B cell (primary cell): ENCODE results near the gene MNAT1. TPM values are rescaled to one million over a fixed set of nuclear protein-coding genes. Genes with fewer than 3 reads are reported as not detected.

Experiments
- ATAC-seq: fragments of 200-7000 bp; cut with Tn5 transposase; one replicate; pipeline ENCODE4 v1.10.0; 2021; ENCODE audit warnings: low read depth, mild to moderate bottlenecking, moderate number of reproducible peaks, moderate library complexity
- CTCF ChIA-PET: fragments of 350-600 bp; sonication (Branson Sonifier 250); formaldehyde crosslinking; loops from one replicate; lab custom pipeline; 2021; ENCODE audit warnings: antibody characterized with exemption, inconsistent platforms; lab: Charles Lee
- POLR2A ChIA-PET: fragments of 350-600 bp; sonication (Branson Sonifier 250); formaldehyde crosslinking; loops from one replicate; lab custom pipeline; 2021; ENCODE audit warnings: antibody characterized with exemption; lab: Charles Lee
- DNase-seq: peaks from one replicate; pipeline ENCODE4 v3.0.0; 2013
- H2AFZ ChIP-seq: 2 replicates; pipeline ENCODE4 v1.6.1; 2012; ENCODE audit warnings: mild to moderate bottlenecking, low read depth, low read length; ENCODE audit not compliant: insufficient read depth, poor library complexity, severe bottlenecking
- H3K27ac ChIP-seq, 2 donors: 1 replicate in 1 of 2; 2 replicates in 1 of 2; pipeline ENCODE4 v1.5.1; 2012 to 2013; ENCODE audit warnings: low read length in 2 of 2, mild to moderate bottlenecking in 2 of 2, moderate library complexity in 1 of 2
- H3K27me3 ChIP-seq, 4 experiments: fragments of 200-600 bp in 1 of 4; sonication (generic) in 1 of 4; replicated peaks in 1 of 4; 1 replicate in 2 of 4; 2 replicates in 2 of 4; pipeline versions ENCODE4 v1.6.1 to v1.7.0; 2013 to 2016; ENCODE audit warnings: low read length in 3 of 4, mild to moderate bottlenecking in 2 of 4, mixed read lengths in 1 of 4, moderate library complexity in 1 of 4; ENCODE audit not compliant: insufficient read depth in 4 of 4, control insufficient read depth in 3 of 4; ENCODE audit errors: control extremely low read depth in 1 of 4
- H3K36me3 ChIP-seq, 2 experiments: replicated peaks in 1 of 2; 1 replicate in 1 of 2; 2 replicates in 1 of 2; pipeline versions ENCODE4 v1.6.1 to v1.7.1; 2013; ENCODE audit warnings: low read length in 1 of 2; ENCODE audit not compliant: insufficient read depth in 2 of 2, control insufficient read depth in 1 of 2; ENCODE audit errors: control extremely low read depth in 1 of 2, extremely low read depth in 1 of 2
- H3K4me1 ChIP-seq, 2 donors: fragments of 200-600 bp in 1 of 2; sonication (generic) in 1 of 2; 1 replicate in 1 of 2; 2 replicates in 1 of 2; pipeline versions ENCODE4 v1.5.1 to v1.6.1; 2013 to 2017; ENCODE audit warnings: low read length in 2 of 2; ENCODE audit not compliant: control insufficient read depth in 2 of 2, insufficient read depth in 2 of 2
- H3K4me2 ChIP-seq: replicated peaks from 2 replicates; pipeline ENCODE3; 2012; ENCODE audit warnings: mild to moderate bottlenecking, low read depth, low read length; ENCODE audit not compliant: poor library complexity, severe bottlenecking
- H3K4me3 ChIP-seq, 5 experiments: fragments of 200-600 bp in 1 of 5; sonication (generic) in 1 of 5; 1 replicate in 3 of 5; 2 replicates in 2 of 5; pipeline versions ENCODE4 v1.5.1 to v1.7.0; 2011 to 2016; ENCODE audit warnings: low read length in 4 of 5, mild to moderate bottlenecking in 4 of 5, low read depth in 2 of 5, control low read depth in 1 of 5, moderate library complexity in 1 of 5; ENCODE audit not compliant: insufficient read depth in 1 of 5; ENCODE audit errors: control extremely low read depth in 1 of 5, extremely low read depth in 1 of 5
- H3K79me2 ChIP-seq: fragments of 200-600 bp; sonication (generic); one replicate; pipeline ENCODE4 v1.6.0; 2016; ENCODE audit warnings: low read length; ENCODE audit not compliant: control insufficient read depth, insufficient read depth
- H3K9ac ChIP-seq: fragments of 200-600 bp; sonication (generic); 2 replicates; pipeline ENCODE4 v1.6.1; 2017; ENCODE audit warnings: mild to moderate bottlenecking, low read length, moderate library complexity
- H3K9me3 ChIP-seq, 3 donors: one replicate each; pipeline versions ENCODE4 v1.6.1 to v1.7.1; 2013; ENCODE audit warnings: low read length in 2 of 3; ENCODE audit not compliant: control insufficient read depth in 2 of 3, insufficient read depth in 1 of 3; ENCODE audit errors: control extremely low read depth in 1 of 3
- H4K20me1 ChIP-seq: 2 replicates; pipeline ENCODE4 v1.6.0; 2012; ENCODE audit warnings: mild to moderate bottlenecking, low read length; ENCODE audit not compliant: insufficient read depth, control insufficient read depth, poor library complexity, severe bottlenecking
- H3K27ac Mint-ChIP-seq: one replicate; pipeline ENCODE4 v1.8.0; 2021; ENCODE audit warnings: mixed read lengths
- H3K27me3 Mint-ChIP-seq: one replicate; pipeline ENCODE4 v1.8.0; 2021; ENCODE audit warnings: mixed read lengths
- H3K4me1 Mint-ChIP-seq: one replicate; pipeline ENCODE4 v1.8.0; 2021; ENCODE audit warnings: mixed read lengths
- H3K4me3 Mint-ChIP-seq: one replicate; pipeline ENCODE4 v1.8.0; 2021; ENCODE audit warnings: mixed read lengths
- H3K9me3 Mint-ChIP-seq: one replicate; pipeline ENCODE4 v1.8.0; 2022; ENCODE audit warnings: mixed read lengths; ENCODE audit not compliant: insufficient read depth
- EZH2 ChIP-seq: IDR thresholded peaks from 2 replicates; pipeline ENCODE4 v1.6.1; 2012; ENCODE audit warnings: borderline replicate concordance, low read depth, mild to moderate bottlenecking, moderate library complexity, low read length; ENCODE audit not compliant: insufficient read depth, poor library complexity, severe bottlenecking
- WGBS: methylation state at CpG from one replicate; pipeline ENCODE4 v1.1.5; 2013; ENCODE audit warnings: missing lambda C conversion rate; ENCODE audit not compliant: insufficient coverage; 5-methylcytosine and 5-hydroxymethylcytosine counted together
- intact Hi-C: fragments of 100-400 bp; cut with micrococcal nuclease; formaldehyde crosslinking; loops from one replicate; pipeline ENCODE4 v1.10.0; 2022
- polyA plus RNA-seq: library from polyadenylated mRNA; depleted of rRNA; stranded (reverse); fragments of >200 nt; gene quantifications from 2 replicates; pipeline ENCODE4 v1.2.3, GENCODE V29; 2012
- total RNA-seq, 2 donors: library from RNA; stranded (reverse); fragments of 120-200 nt in 1 of 2; gene quantifications; 1 replicate in 1 of 2; 2 replicates in 1 of 2; pipeline versions ENCODE4 v1.2.3 to v1.2.4, GENCODE V29; 2013 to 2022
- TF ChIP-seq, protein P1 (sequence below): fragments of 200-600 bp; IDR thresholded peaks from one replicate; pipeline ENCODE4 v1.8.0; 2022; ENCODE audit warnings: antibody characterized with exemption, mild to moderate bottlenecking

The MNAT1 gene
- total and polyA plus RNA-seq, 2 donors (not counting 1 experiment from before 2014, with no cell fraction given): 15.2 to 28.2 TPM

DNA sequence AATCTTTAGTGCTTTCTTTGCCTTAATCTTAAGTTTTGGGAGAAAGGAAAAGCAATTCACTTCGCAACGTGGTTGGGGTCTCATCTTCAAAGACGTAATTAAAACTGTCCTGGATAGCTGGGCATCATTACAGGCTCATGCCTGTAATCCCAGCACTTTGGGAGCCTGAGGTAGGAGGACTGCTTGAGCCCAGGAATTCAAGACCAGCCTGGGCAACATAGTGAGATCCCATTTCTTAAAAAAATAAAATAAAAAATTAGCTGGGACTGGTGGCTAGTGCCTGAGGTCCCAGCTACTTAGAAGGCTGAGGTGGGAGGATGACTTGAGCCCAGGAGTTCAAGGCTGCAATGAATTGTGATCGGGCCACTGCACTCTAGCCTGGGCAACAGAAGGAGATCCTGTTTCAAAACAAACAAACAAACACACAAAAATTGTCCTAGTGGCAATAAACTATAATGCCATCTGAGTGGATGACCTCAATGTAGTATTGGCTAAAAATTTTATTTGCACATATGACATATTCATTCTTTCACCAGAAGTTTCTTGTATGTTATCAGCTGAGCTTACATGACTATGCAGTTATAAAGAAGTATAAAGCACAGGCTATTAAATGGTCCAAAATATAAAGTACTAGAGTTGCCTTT lies 1.6 kb upstream of the MNAT1 start:
- Mint-ChIP-seq H3K4me3 (no peak overlapping the region), H3K27ac (no peak overlapping the region), H3K4me1 (peaks cover 20% of the 10 kb centered on the region), H3K9me3 (no peaks in the 10 kb centered on the region), H3K27me3 (peaks cover 38% of the 10 kb centered on the region)
- no peak for DNase-seq
- no peak overlapping the region for H3K27ac ChIP-seq
- intact Hi-C loops: no loop called here
- CTCF ChIA-PET: interaction anchor here (1.0 kb wide), 2 partner anchors 10 to 15 kb away, joined by 3 to 4 read pairs; no protein-coding TSS in a partner anchor
- no peak for ATAC-seq
- H3K4me3 ChIP-seq: no peak overlapping the region
- no peaks in the 10 kb centered on the region for H3K36me3 ChIP-seq
- no peaks in the 10 kb centered on the region for H4K20me1 ChIP-seq
- no peak for TF ChIP-seq EZH2
- TF ChIP-seq, protein P1, sequence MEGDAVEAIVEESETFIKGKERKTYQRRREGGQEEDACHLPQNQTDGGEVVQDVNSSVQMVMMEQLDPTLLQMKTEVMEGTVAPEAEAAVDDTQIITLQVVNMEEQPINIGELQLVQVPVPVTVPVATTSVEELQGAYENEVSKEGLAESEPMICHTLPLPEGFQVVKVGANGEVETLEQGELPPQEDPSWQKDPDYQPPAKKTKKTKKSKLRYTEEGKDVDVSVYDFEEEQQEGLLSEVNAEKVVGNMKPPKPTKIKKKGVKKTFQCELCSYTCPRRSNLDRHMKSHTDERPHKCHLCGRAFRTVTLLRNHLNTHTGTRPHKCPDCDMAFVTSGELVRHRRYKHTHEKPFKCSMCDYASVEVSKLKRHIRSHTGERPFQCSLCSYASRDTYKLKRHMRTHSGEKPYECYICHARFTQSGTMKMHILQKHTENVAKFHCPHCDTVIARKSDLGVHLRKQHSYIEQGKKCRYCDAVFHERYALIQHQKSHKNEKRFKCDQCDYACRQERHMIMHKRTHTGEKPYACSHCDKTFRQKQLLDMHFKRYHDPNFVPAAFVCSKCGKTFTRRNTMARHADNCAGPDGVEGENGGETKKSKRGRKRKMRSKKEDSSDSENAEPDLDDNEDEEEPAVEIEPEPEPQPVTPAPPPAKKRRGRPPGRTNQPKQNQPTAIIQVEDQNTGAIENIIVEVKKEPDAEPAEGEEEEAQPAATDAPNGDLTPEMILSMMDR: no peak
- no peak overlapping the region for H3K9ac ChIP-seq
- POLR2A ChIA-PET: no interaction called here
- no peak overlapping the region for H2AFZ ChIP-seq
- H3K27me3 ChIP-seq: peaks cover 0 to 36% (median 17%) of the 10 kb centered on the region in 4 experiments
- H3K9me3 ChIP-seq: no peaks in the 10 kb centered on the region
- peaks cover 9 to 14% of the 10 kb centered on the region in 2 donors for H3K4me1 ChIP-seq
- peaks cover 27% of the 10 kb centered on the region for H3K79me2 ChIP-seq
- WGBS: 100% methylated on average over 1 of the region's 4 CpGs
- H3K4me2 ChIP-seq: no peak overlapping the region

DNA sequence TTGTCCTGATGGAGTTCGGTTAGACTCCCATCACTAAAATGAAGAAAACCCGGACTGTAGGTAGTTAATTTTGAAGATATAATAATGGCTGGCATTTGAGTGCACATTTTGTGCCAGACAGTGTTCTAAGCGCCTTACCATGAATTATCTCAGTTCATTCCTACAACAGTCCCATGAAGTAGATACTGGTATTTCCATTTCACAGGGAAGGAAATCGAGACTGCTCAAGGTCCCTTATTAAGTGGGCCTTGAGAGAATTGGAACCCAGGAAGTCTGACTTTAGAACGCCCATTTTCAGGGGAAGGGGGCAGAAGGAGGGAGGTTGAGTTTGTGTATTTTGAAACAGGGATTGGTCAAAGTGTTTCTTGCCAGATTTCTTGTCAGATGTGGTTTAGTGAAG lies 855 bp downstream of the MNAT1 start:
- H3K4me3 Mint-ChIP-seq: peak overlapping the region; percentile 98
- POLR2A ChIA-PET: no interaction called here
- Histone ChIP-seq H3K9me3 (no peaks in the 10 kb centered on the region), H3K27ac (peak overlapping the region in 1 of 2 donors; percentile 81), H3K4me3 (peak overlapping the region; percentile 69 to 99 (median 95)), H3K4me1 (peaks cover 9 to 14% of the 10 kb centered on the region in 2 donors), H3K4me2 (peak overlapping the region; percentile 79), H2AFZ (peak overlapping the region; percentile 97), H3K27me3 (peaks cover 0 to 19% (median 7%) of the 10 kb centered on the region in 4 experiments), H3K79me2 (peaks cover 46% of the 10 kb centered on the region), H3K9ac (peak overlapping the region; percentile 95), H4K20me1 (peaks cover 5% of the 10 kb centered on the region), H3K36me3 (no peaks in the 10 kb centered on the region)
- H3K4me1 Mint-ChIP-seq: peaks cover 23% of the 10 kb centered on the region
- no peak for DNase-seq
- no peaks in the 10 kb centered on the region for H3K9me3 Mint-ChIP-seq
- no peak overlapping the region for H3K27ac Mint-ChIP-seq
- intact Hi-C loops: loop anchor here (2.0 kb wide), 2 partner anchors 13 to 245 kb away; partner anchors contain the start of genes SLC38A6 and TRMT5
- 33% methylated on average over 1 of the region's 5 CpGs for WGBS
- ATAC-seq: no peak
- peaks cover 18% of the 10 kb centered on the region for H3K27me3 Mint-ChIP-seq
- CTCF ChIA-PET: no interaction called here
- no peak for TF ChIP-seq EZH2
- TF ChIP-seq, protein P1: no peak
